Neural progenitor cell (in vitro differentiated cells): ENCODE results near the gene NFS1. TPM values are rescaled to one million over a fixed set of nuclear protein-coding genes. Genes with fewer than 3 reads are reported as not detected.

Experiments
- DNase-seq: peaks from one replicate; pipeline ENCODE4 v3.0.0-alpha.2; 2016; ENCODE audit warnings: low spot score
- H2AFZ ChIP-seq: fragments of 200-600 bp; sonication (generic); replicated peaks from 2 replicates; pipeline ENCODE4 v1.6.1; 2016; ENCODE audit warnings: antibody characterized with exemption
- H3F3A ChIP-seq: fragments of 200-600 bp; sonication (generic); 2 replicates; pipeline ENCODE4 v1.6.1; 2016; ENCODE audit warnings: antibody characterized with exemption, low read depth
- H3K27ac ChIP-seq: fragments of 200-600 bp; sonication (generic); 2 replicates; pipeline ENCODE4 v1.5.1; 2016; ENCODE audit warnings: mild to moderate bottlenecking
- H3K27me3 ChIP-seq: fragments of 200-600 bp; sonication (generic); 2 replicates; pipeline ENCODE4 v1.6.1; 2016; ENCODE audit warnings: mild to moderate bottlenecking, moderate library complexity
- H3K36me3 ChIP-seq: fragments of 200-600 bp; sonication (generic); 2 replicates; pipeline ENCODE4 v1.5.1; 2016
- H3K4me1 ChIP-seq: fragments of 200-600 bp; sonication (generic); 2 replicates; pipeline ENCODE4 v1.6.1; 2016; ENCODE audit warnings: mixed run types
- H3K4me2 ChIP-seq: fragments of 200-600 bp; sonication (generic); 2 replicates; pipeline ENCODE4 v1.6.1; 2016
- H3K4me3 ChIP-seq: fragments of 200-600 bp; sonication (generic); 2 replicates; pipeline ENCODE4 v1.5.1; 2016
- H3K79me2 ChIP-seq: fragments of 200-600 bp; sonication (generic); 2 replicates; pipeline ENCODE4 v1.6.1; 2016; ENCODE audit warnings: low read depth
- H3K9ac ChIP-seq: fragments of 200-600 bp; sonication (generic); 2 replicates; pipeline ENCODE4 v1.6.1; 2016
- H3K9me3 ChIP-seq: fragments of 200-600 bp; sonication (generic); 2 replicates; pipeline ENCODE4 v1.5.1; 2016; ENCODE audit warnings: low read depth
- H4K20me1 ChIP-seq: fragments of 200-600 bp; sonication (generic); 2 replicates; pipeline ENCODE4 v1.6.1; 2016; ENCODE audit warnings: low read depth
- H3K27ac Mint-ChIP-seq: 3 replicates; pipeline ENCODE4 v1.8.0; 2021; ENCODE audit warnings: mixed read lengths
- H3K27me3 Mint-ChIP-seq: 2 replicates; pipeline ENCODE4 v1.8.0; 2022; ENCODE audit warnings: low read depth, mild to moderate bottlenecking, inconsistent platforms, moderate library complexity, mixed read lengths; ENCODE audit not compliant: insufficient read depth
- H3K36me3 Mint-ChIP-seq: 3 replicates; pipeline ENCODE4 v1.8.0; 2021; ENCODE audit warnings: mixed read lengths
- H3K4me1 Mint-ChIP-seq: 3 replicates; pipeline ENCODE4 v1.8.0; 2021; ENCODE audit warnings: mixed read lengths
- H3K4me3 Mint-ChIP-seq: 3 replicates; pipeline ENCODE4 v1.8.0; 2021; ENCODE audit warnings: mild to moderate bottlenecking, moderate library complexity, mixed read lengths
- H3K9me3 Mint-ChIP-seq: 3 replicates; pipeline ENCODE4 v1.8.0; 2020; ENCODE audit warnings: mixed read lengths
- CTCF ChIP-seq: fragments of 200-600 bp; sonication (generic); IDR thresholded peaks from 2 replicates; pipeline ENCODE4 v1.5.1; 2017; ENCODE audit warnings: antibody characterized with exemption, mild to moderate bottlenecking
- EZH2 ChIP-seq: fragments of 200-600 bp; sonication (generic); IDR thresholded peaks from 2 replicates; pipeline ENCODE4 v1.6.1; 2017; ENCODE audit warnings: antibody characterized with exemption, mild to moderate bottlenecking, moderate library complexity
- EZH2phosphoT487 ChIP-seq: fragments of 200-600 bp; sonication (generic); IDR thresholded peaks from 2 replicates; pipeline ENCODE4 v1.6.1; 2017; ENCODE audit warnings: antibody characterized with exemption
- total RNA-seq: library from RNA; depleted of rRNA; stranded (reverse); fragments of >200 nt; gene quantifications from 2 replicates; pipeline ENCODE4 v1.2.3, GENCODE V29; 2015; ENCODE audit warnings: low replicate concordance

Gene NFS1
- total RNA-seq, 1 donor from 2014 or later: 21.7 TPM

GRCh38 chr20:35738410-35739179, 39.4 kb upstream of the NFS1 start:
- H3K27me3 Mint-ChIP-seq: peaks cover 3% of the 10 kb centered on the region
- no peaks in the 10 kb centered on the region for H3K27me3 ChIP-seq
- H2AFZ ChIP-seq: no peak overlapping the region
- H3K79me2 ChIP-seq: peaks cover 91% of the 10 kb centered on the region
- TF ChIP-seq EZH2: no peak
- TF ChIP-seq EZH2phosphoT487: no peak
- TF ChIP-seq CTCF: no peak
- peaks cover 30% of the 10 kb centered on the region for H3K4me1 Mint-ChIP-seq
- H3K9me3 Mint-ChIP-seq: no peaks in the 10 kb centered on the region
- H3K4me3 ChIP-seq: peak overlapping the region; percentile 6
- H3K27ac ChIP-seq: no peak overlapping the region
- H3K9me3 ChIP-seq: no peaks in the 10 kb centered on the region
- H3K4me1 ChIP-seq: peaks cover 21% of the 10 kb centered on the region
- H3K27ac Mint-ChIP-seq: no peak overlapping the region
- peaks cover 49% of the 10 kb centered on the region for H3F3A ChIP-seq
- peak overlapping the region; percentile 27 for H3K4me2 ChIP-seq
- H3K4me3 Mint-ChIP-seq: no peak overlapping the region
- peaks cover 78% of the 10 kb centered on the region for H4K20me1 ChIP-seq
- peaks cover 41% of the 10 kb centered on the region for H3K36me3 Mint-ChIP-seq
- DNase-seq: no peak
- H3K9ac ChIP-seq: no peak overlapping the region
- peaks cover 50% of the 10 kb centered on the region for H3K36me3 ChIP-seq

GRCh38 chr20:35737865-35738333, 38.7 kb upstream of the NFS1 start:
- Mint-ChIP-seq H3K27me3 (peaks cover 3% of the 10 kb centered on the region), H3K27ac (no peak overlapping the region), H3K4me3 (no peak overlapping the region), H3K9me3 (no peaks in the 10 kb centered on the region), H3K4me1 (peaks cover 23% of the 10 kb centered on the region), H3K36me3 (peaks cover 43% of the 10 kb centered on the region)
- peaks cover 15% of the 10 kb centered on the region for H3K4me1 ChIP-seq
- no peaks in the 10 kb centered on the region for H3K27me3 ChIP-seq
- peaks cover 85% of the 10 kb centered on the region for H4K20me1 ChIP-seq
- H3K27ac ChIP-seq: no peak overlapping the region
- H2AFZ ChIP-seq: no peak overlapping the region
- H3K4me2 ChIP-seq: no peak overlapping the region
- H3K9me3 ChIP-seq: no peaks in the 10 kb centered on the region
- no peak for TF ChIP-seq CTCF
- no peak for TF ChIP-seq EZH2
- TF ChIP-seq EZH2phosphoT487: no peak
- peaks cover 42% of the 10 kb centered on the region for H3F3A ChIP-seq
- no peak for DNase-seq
- H3K9ac ChIP-seq: no peak overlapping the region
- peaks cover 52% of the 10 kb centered on the region for H3K36me3 ChIP-seq
- peaks cover 96% of the 10 kb centered on the region for H3K79me2 ChIP-seq
- peak overlapping the region; percentile 6 for H3K4me3 ChIP-seq

- H3F3A ChIP-seq: peaks cover 51% of the 10 kb centered on the region
- no peaks in the 10 kb centered on the region for H3K27me3 ChIP-seq
- H3K9ac ChIP-seq: no peak overlapping the region
- peaks cover 100% of the 10 kb centered on the region for H4K20me1 ChIP-seq
- H3K27me3 Mint-ChIP-seq: peaks cover 3% of the 10 kb centered on the region
- no peak overlapping the region for H3K27ac Mint-ChIP-seq
- H3K4me2 ChIP-seq: peak overlapping the region; percentile 15
- no peaks in the 10 kb centered on the region for H3K9me3 Mint-ChIP-seq
- no peak overlapping the region for H3K4me3 Mint-ChIP-seq
- TF ChIP-seq EZH2: no peak
- no peak for TF ChIP-seq EZH2phosphoT487
- TF ChIP-seq CTCF: no peak
- peaks cover 15% of the 10 kb centered on the region for H3K4me1 ChIP-seq
- peaks cover 65% of the 10 kb centered on the region for H3K36me3 ChIP-seq
- H3K79me2 ChIP-seq: peaks cover 100% of the 10 kb centered on the region
- H3K9me3 ChIP-seq: no peaks in the 10 kb centered on the region
- H2AFZ ChIP-seq: no peak overlapping the region
- DNase-seq: no peak
- H3K4me1 Mint-ChIP-seq: peaks cover 23% of the 10 kb centered on the region
- no peak overlapping the region for H3K4me3 ChIP-seq
- H3K27ac ChIP-seq: no peak overlapping the region
- H3K36me3 Mint-ChIP-seq: peaks cover 46% of the 10 kb centered on the region
Measured at GRCh38 chr20:35735826-35736470, 36.8 kb upstream of the NFS1 start.
